Central memory CD8-positive, alpha-beta T cell (primary cell): ENCODE data around the gene RPP21.

Experiments used
- ATAC-seq: fragments of 150-1000 bp; cut with Tn5 transposase; replicated peaks from 2 replicates; pipeline ENCODE4 v1.10.0; 2022; ENCODE audit warnings: mild to moderate bottlenecking, moderate FRiP score, moderate number of reproducible peaks; ENCODE audit not compliant: poor library complexity, severe bottlenecking; ENCODE audit errors: extremely low read depth
- DNase-seq, 2 donors: peaks; one replicate each; pipeline ENCODE4 v3.0.0; 2021; ENCODE audit warnings: low spot score in 2 of 2
- H3K27ac Mint-ChIP-seq: one replicate; pipeline ENCODE4 v1.8.0; 2022; ENCODE audit warnings: low read depth, mild to moderate bottlenecking, moderate library complexity, mixed read lengths
- H3K27me3 Mint-ChIP-seq: one replicate; pipeline ENCODE4 v1.8.0; 2022; ENCODE audit warnings: mixed read lengths
- H3K36me3 Mint-ChIP-seq: one replicate; pipeline ENCODE4 v1.8.0; 2022; ENCODE audit warnings: mild to moderate bottlenecking, moderate library complexity, mixed read lengths; ENCODE audit not compliant: insufficient read depth
- H3K4me1 Mint-ChIP-seq: one replicate; pipeline ENCODE4 v1.8.0; 2022; ENCODE audit warnings: mixed read lengths
- H3K4me3 Mint-ChIP-seq: one replicate; pipeline ENCODE4 v1.8.0; 2022; ENCODE audit warnings: mild to moderate bottlenecking, moderate library complexity, mixed read lengths
- H3K9me3 Mint-ChIP-seq: one replicate; pipeline ENCODE4 v1.8.0; 2022; ENCODE audit warnings: mixed read lengths

The RPP21 gene

GRCh38 chr6:30341218-30341617 lies 3.7 kb upstream of the RPP21 start:
- DNase-seq (no peak), ATAC-seq (no peak)
- Mint-ChIP-seq H3K27me3 (no peaks in the 10 kb centered on the region), H3K27ac (no peak overlapping the region), H3K4me1 (peaks cover 7% of the 10 kb centered on the region), H3K36me3 (peaks cover 36% of the 10 kb centered on the region), H3K9me3 (no peaks in the 10 kb centered on the region), H3K4me3 (no peak overlapping the region)

- ATAC-seq (no peak), DNase-seq (no peak)
- Mint-ChIP-seq H3K36me3 (peaks cover 31% of the 10 kb centered on the region), H3K4me1 (peaks cover 12% of the 10 kb centered on the region), H3K4me3 (no peak overlapping the region), H3K27ac (no peak overlapping the region), H3K9me3 (no peaks in the 10 kb centered on the region), H3K27me3 (no peaks in the 10 kb centered on the region)
Measured at GRCh38 chr6:30341728-30342127, 3.2 kb upstream of the RPP21 start.

- Mint-ChIP-seq H3K27ac (peak overlapping the region; percentile 69), H3K27me3 (no peaks in the 10 kb centered on the region), H3K4me1 (peaks cover 20% of the 10 kb centered on the region), H3K4me3 (peak overlapping the region; percentile 81), H3K9me3 (no peaks in the 10 kb centered on the region), H3K36me3 (peaks cover 18% of the 10 kb centered on the region)
- DNase-seq (no peak), ATAC-seq (no peak)
Measured at GRCh38 chr6:30344191-30344867, 627 bp upstream of the RPP21 start.

DNA sequence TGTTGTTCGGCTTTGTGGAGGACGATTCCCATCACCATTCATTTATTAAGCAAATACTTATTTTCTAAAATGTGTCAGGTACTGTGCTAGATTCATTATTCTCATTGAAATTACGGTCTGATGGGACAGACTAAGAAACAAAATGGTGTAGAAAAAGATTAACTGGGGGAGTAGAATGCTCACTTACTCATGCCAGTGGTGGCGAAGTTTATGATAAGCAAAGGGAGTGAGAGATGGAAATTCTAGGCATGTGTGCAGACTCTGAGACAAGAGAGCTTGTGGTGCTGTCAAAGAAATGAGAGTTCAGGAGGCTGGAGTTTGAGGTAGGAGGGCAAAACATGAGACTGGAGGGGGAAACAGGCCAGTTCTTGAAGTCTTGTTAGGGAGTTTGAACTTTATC lies 896 bp downstream of the RPP21 start:
- H3K27me3 Mint-ChIP-seq: peaks cover 14% of the 10 kb centered on the region
- peak overlapping the region; percentile 81 for H3K4me3 Mint-ChIP-seq
- DNase-seq: no peak
- ATAC-seq: no peak
- H3K36me3 Mint-ChIP-seq: peaks cover 15% of the 10 kb centered on the region
- no peaks in the 10 kb centered on the region for H3K9me3 Mint-ChIP-seq
- H3K27ac Mint-ChIP-seq: peak overlapping the region; percentile 69
- H3K4me1 Mint-ChIP-seq: peaks cover 31% of the 10 kb centered on the region

- Mint-ChIP-seq H3K4me3 (no peak overlapping the region), H3K4me1 (peaks cover 35% of the 10 kb centered on the region), H3K27me3 (peaks cover 45% of the 10 kb centered on the region), H3K27ac (no peak overlapping the region), H3K36me3 (peaks cover 9% of the 10 kb centered on the region), H3K9me3 (no peaks in the 10 kb centered on the region)
- ATAC-seq (no peak), DNase-seq (no peak)
Measured at GRCh38 chr6:30348957-30349356, 4.0 kb downstream of the RPP21 start.

DNA sequence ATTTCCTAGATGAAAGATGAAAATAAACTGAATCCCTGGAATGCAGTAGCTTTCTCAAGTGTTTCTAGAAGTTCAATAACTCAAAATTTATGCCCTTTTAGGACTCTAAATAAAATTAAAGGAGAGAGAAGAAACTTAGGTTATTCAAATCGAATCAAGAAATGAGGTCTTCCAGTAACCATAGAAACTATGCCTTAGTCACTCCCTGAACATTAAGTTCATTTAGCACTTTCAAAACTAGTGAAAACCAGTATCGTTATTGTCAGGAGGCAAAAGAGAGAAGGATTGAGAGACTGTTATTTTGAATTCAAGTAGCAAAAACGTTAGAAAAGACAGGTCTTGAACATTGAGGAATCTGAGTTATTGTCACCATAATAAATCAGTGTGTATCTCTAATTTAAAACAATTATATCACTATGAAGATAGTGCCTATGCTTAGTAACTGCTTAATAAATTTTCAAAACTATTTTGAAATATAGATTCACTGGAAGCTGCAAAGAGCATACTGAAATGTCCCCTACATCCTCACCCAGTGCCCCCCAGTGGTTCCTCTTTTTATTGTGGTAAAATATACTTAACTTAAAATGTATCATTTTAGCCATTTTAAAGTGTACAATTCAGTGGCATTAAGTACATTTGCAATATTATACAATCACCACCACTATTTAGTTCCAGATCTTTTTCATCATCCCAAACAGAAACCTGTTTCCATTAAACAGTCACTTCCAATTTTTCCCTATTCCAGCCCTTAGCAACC lies 4.6 kb downstream of the RPP21 start:
- H3K27me3 Mint-ChIP-seq: peaks cover 52% of the 10 kb centered on the region
- ATAC-seq (no peak), DNase-seq (no peak)
- no peaks in the 10 kb centered on the region for H3K9me3 Mint-ChIP-seq
- no peak overlapping the region for H3K4me3 Mint-ChIP-seq
- H3K27ac Mint-ChIP-seq: no peak overlapping the region
- peaks cover 35% of the 10 kb centered on the region for H3K4me1 Mint-ChIP-seq
- H3K36me3 Mint-ChIP-seq: peaks cover 9% of the 10 kb centered on the region

- no peak for ATAC-seq
Measured at GRCh38 chr6:30350524-30350923, 5.6 kb downstream of the RPP21 start.

GRCh38 chr6:30352550-30352949 lies 7.6 kb downstream of the RPP21 start:
- H3K27me3 Mint-ChIP-seq: peaks cover 72% of the 10 kb centered on the region
- no peak overlapping the region for H3K4me3 Mint-ChIP-seq
- DNase-seq (no peak), ATAC-seq (no peak)
- H3K36me3 Mint-ChIP-seq: peaks cover 5% of the 10 kb centered on the region
- peaks cover 25% of the 10 kb centered on the region for H3K4me1 Mint-ChIP-seq
- no peaks in the 10 kb centered on the region for H3K9me3 Mint-ChIP-seq
- H3K27ac Mint-ChIP-seq: no peak overlapping the region

More at GRCh38 chr6:30350524-30350923, 5.6 kb downstream of the RPP21 start:
- no peak for DNase-seq
- Mint-ChIP-seq H3K36me3 (peaks cover 8% of the 10 kb centered on the region), H3K4me3 (no peak overlapping the region), H3K9me3 (no peaks in the 10 kb centered on the region), H3K27ac (no peak overlapping the region), H3K4me1 (peaks cover 35% of the 10 kb centered on the region), H3K27me3 (peaks cover 61% of the 10 kb centered on the region)

DNA sequence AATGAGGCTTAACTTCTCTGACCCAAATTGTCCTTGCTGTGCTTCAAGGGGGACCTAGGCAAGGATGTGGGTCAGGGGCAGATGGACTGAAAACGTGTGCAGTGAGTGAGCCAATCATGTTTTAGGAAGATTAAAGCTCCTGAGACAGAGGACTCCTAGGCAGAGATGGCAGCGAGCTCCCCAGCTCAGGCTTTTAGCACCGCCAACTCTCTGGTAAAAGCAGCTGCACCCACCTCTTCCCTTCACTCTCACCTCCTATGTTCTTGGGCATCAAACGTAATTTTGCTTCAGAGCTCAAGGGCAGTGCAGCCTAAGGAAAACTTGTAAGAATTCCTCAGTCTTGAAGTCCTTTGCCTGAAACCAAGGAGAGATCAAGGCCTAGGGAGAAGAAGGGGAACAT lies 10.3 kb downstream of the RPP21 start:
- Mint-ChIP-seq H3K27me3 (peaks cover 86% of the 10 kb centered on the region), H3K36me3 (peaks cover 5% of the 10 kb centered on the region), H3K9me3 (no peaks in the 10 kb centered on the region), H3K27ac (no peak overlapping the region), H3K4me3 (no peak overlapping the region), H3K4me1 (peaks cover 17% of the 10 kb centered on the region)
- DNase-seq (no peak), ATAC-seq (no peak)

DNA sequence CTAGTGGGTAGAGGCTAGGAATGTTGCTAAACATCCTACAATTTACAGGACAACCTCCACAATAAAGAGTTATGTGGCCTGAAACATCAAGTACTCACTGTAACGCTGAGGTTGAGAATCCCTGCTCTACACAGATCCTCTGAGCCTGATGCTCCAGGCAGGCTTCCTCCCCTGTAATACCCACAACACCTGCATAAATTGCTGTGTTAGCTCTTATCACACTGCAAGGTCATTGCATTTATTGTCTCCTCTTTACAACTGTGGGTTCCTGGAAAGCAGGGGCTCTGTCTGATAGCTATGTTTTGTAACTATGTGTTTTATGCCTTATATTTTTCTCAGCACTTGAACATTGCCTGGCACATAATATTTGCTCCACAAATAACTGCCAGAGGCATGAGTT lies 11.6 kb downstream of the RPP21 start:
- H3K36me3 Mint-ChIP-seq: peaks cover 2% of the 10 kb centered on the region
- no peak overlapping the region for H3K4me3 Mint-ChIP-seq
- ATAC-seq (no peak), DNase-seq (no peak)
- H3K9me3 Mint-ChIP-seq: no peaks in the 10 kb centered on the region
- no peak overlapping the region for H3K27ac Mint-ChIP-seq
- H3K4me1 Mint-ChIP-seq: peaks cover 7% of the 10 kb centered on the region
- peaks cover 86% of the 10 kb centered on the region for H3K27me3 Mint-ChIP-seq

- H3K36me3 Mint-ChIP-seq: peaks cover 2% of the 10 kb centered on the region
- no peak overlapping the region for H3K27ac Mint-ChIP-seq
- ATAC-seq (peak; percentile 70), DNase-seq (peak in 1 of 2 donors; percentile 36)
- H3K9me3 Mint-ChIP-seq: no peaks in the 10 kb centered on the region
- peaks cover 7% of the 10 kb centered on the region for H3K4me1 Mint-ChIP-seq
- H3K27me3 Mint-ChIP-seq: peaks cover 83% of the 10 kb centered on the region
- H3K4me3 Mint-ChIP-seq: peak overlapping the region; percentile 56
Measured at GRCh38 chr6:30357678-30358540, 13.0 kb downstream of the RPP21 start.

GRCh38 chr6:30359276-30359675 lies 14.3 kb downstream of the RPP21 start:
- Mint-ChIP-seq H3K27me3 (peaks cover 70% of the 10 kb centered on the region), H3K4me3 (no peak overlapping the region), H3K9me3 (no peaks in the 10 kb centered on the region), H3K36me3 (peaks cover 2% of the 10 kb centered on the region), H3K4me1 (peaks cover 7% of the 10 kb centered on the region), H3K27ac (no peak overlapping the region)
- ATAC-seq: no peak
- no peak for DNase-seq
